ENCODE measurements around the gene NEUROD4.

DNA sequence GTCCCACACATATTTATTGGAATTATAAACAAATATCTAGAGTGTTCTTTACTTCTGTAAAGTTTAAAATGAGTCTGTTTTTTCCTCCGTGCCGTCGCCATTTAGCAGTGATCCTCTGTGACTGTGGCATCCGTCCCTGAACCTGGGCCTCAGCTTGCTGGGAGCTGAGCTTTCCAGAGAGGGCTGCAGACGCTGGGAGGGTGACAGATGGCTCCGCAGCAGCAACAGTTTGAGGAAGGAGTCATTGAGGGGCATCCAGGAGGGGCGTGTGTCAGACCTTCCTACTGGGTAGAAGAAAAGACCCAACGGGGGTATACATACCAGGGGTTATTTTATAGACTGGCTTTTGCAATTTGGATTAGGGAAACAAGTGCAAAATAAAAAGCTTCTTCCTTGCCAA, 47.9 kb downstream of the NEUROD4 start:
- TF ChIP-seq, protein P1, sequence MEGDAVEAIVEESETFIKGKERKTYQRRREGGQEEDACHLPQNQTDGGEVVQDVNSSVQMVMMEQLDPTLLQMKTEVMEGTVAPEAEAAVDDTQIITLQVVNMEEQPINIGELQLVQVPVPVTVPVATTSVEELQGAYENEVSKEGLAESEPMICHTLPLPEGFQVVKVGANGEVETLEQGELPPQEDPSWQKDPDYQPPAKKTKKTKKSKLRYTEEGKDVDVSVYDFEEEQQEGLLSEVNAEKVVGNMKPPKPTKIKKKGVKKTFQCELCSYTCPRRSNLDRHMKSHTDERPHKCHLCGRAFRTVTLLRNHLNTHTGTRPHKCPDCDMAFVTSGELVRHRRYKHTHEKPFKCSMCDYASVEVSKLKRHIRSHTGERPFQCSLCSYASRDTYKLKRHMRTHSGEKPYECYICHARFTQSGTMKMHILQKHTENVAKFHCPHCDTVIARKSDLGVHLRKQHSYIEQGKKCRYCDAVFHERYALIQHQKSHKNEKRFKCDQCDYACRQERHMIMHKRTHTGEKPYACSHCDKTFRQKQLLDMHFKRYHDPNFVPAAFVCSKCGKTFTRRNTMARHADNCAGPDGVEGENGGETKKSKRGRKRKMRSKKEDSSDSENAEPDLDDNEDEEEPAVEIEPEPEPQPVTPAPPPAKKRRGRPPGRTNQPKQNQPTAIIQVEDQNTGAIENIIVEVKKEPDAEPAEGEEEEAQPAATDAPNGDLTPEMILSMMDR (IDR thresholded peaks at IDR 0.05; ENCODE audit: poor library complexity): no peak
- TF ChIP-seq EZH2 (IDR thresholded peaks at IDR 0.05; ENCODE audit: borderline replicate concordance): no peak
